ENCODE data around the gene CCDC197.

Gene CCDC197

DNA sequence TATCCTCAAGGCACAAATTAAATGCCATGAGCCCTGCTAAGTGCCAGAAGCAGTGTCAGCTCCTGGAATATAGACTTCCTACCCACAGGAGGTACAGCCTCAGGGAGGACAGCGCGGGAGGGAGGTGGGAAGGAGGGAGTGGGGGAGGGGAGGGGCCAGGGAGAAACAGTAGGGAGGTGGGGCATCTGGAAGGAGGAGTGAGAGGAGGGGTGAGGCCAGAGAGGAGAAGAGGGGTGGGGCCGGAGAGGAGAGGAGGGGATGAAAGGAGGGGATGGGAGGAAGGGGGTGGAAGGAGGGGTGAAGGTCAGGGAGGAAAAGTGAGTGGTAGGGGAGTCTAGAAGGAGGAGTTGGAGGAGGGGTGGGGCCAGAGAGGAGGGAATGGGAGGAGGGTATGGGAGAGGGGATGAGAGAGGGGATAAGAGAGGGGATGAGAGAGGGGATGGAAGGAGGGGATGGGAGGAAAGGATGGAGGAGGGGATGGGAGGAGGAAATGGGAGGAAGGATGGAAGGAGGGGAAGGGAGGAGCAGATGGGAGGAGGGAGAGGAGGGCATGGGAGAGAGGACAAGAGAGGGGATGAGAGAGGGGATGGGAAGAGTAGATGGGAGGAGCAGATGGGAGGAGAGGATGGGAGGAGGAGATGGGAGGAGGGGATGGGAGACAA, 9.2 kb upstream of the CCDC197 start (continued):
- TF ChIP-seq, protein P1, sequence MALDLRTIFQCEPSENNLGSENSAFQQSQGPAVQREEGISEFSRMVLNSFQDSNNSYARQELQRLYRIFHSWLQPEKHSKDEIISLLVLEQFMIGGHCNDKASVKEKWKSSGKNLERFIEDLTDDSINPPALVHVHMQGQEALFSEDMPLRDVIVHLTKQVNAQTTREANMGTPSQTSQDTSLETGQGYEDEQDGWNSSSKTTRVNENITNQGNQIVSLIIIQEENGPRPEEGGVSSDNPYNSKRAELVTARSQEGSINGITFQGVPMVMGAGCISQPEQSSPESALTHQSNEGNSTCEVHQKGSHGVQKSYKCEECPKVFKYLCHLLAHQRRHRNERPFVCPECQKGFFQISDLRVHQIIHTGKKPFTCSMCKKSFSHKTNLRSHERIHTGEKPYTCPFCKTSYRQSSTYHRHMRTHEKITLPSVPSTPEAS (tag by site-specific recombination; IDR thresholded peaks at IDR 0.05) = no peak
- peak; percentile 82 for TF ChIP-seq KLF1 (tag by site-specific recombination; IDR thresholded peaks at IDR 0.05)
- TF ChIP-seq ZNF544 (tag by site-specific recombination; IDR thresholded peaks at IDR 0.05) = no peak
- TF ChIP-seq, protein P2, sequence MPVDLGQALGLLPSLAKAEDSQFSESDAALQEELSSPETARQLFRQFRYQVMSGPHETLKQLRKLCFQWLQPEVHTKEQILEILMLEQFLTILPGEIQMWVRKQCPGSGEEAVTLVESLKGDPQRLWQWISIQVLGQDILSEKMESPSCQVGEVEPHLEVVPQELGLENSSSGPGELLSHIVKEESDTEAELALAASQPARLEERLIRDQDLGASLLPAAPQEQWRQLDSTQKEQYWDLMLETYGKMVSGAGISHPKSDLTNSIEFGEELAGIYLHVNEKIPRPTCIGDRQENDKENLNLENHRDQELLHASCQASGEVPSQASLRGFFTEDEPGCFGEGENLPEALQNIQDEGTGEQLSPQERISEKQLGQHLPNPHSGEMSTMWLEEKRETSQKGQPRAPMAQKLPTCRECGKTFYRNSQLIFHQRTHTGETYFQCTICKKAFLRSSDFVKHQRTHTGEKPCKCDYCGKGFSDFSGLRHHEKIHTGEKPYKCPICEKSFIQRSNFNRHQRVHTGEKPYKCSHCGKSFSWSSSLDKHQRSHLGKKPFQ (tag by site-specific recombination; IDR thresholded peaks at IDR 0.05) = no peak
- TF ChIP-seq MEIS1 (CRISPR knock-in tag; IDR thresholded peaks at IDR 0.05; ENCODE audit: borderline replicate concordance) = no peak
- no peak for TF ChIP-seq ZNF521 (tag by site-specific recombination; IDR thresholded peaks at IDR 0.05)
- TF ChIP-seq ZNF610 (tag by site-specific recombination; IDR thresholded peaks at IDR 0.05; ENCODE audit: borderline replicate concordance) = no peak
- no peak for TF ChIP-seq ZNF639 (tag by site-specific recombination; IDR thresholded peaks at IDR 0.05)
- TF ChIP-seq ZNF426 (tag by site-specific recombination; IDR thresholded peaks at IDR 0.05) = no peak
- TF ChIP-seq ZBTB17 (tag by site-specific recombination; IDR thresholded peaks at IDR 0.05) = no peak
- TF ChIP-seq ZBTB26 (tag by site-specific recombination; optimal IDR thresholded peaks at IDR 0.05) = no peak
- TF ChIP-seq ZBTB49 (tag by site-specific recombination; IDR thresholded peaks at IDR 0.05; ENCODE audit: low read depth) = no peak
- no peak for TF ChIP-seq SETDB1 (IDR thresholded peaks at IDR 0.05; ENCODE audit: insufficient read length, low read length)
- no peak for TF ChIP-seq ZNF600 (tag by site-specific recombination; IDR thresholded peaks at IDR 0.05)
- no peak for TF ChIP-seq PRDM1 (tag by site-specific recombination; IDR thresholded peaks at IDR 0.05)
- TF ChIP-seq, protein P3, sequence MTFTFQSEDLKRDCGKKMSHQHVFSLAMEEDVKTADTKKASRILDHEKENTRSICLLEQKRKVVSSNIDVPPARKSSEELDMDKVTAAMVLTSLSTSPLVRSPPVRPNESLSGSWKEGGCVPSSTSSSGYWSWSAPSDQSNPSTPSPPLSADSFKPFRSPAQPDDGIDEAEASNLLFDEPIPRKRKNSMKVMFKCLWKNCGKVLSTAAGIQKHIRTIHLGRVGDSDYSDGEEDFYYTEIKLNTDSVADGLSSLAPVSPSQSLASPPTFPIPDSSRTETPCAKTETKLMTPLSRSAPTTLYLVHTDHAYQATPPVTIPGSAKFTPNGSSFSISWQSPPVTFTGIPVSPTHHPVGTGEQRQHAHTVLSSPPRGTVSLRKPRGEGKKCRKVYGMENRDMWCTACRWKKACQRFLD (tag by site-specific recombination; IDR thresholded peaks at IDR 0.05) = no peak
- no peak for TF ChIP-seq OVOL3 (tag by site-specific recombination; IDR thresholded peaks at IDR 0.05)
- no peak for TF ChIP-seq AEBP2 (tag by site-specific recombination; IDR thresholded peaks at IDR 0.05; ENCODE audit: borderline replicate concordance)
